ENCODE measurements around the gene RNASE8.
"Not testable (repeated sequence)": the region's sequence is repeated elsewhere in the genome, so short reads cannot be mapped to it uniquely, and the experiment has no call there.

Gene RNASE8

GRCh38 chr14:21030531-21030930 is 27.1 kb upstream of the RNASE8 start:
- DNase-seq = no peak

GRCh38 chr14:21032326-21033132 is 25.1 kb upstream of the RNASE8 start:
- DNase-seq = no peak

- no peak for DNase-seq
Measured at GRCh38 chr14:21033133-21033698, 24.4 kb upstream of the RNASE8 start.

DNA sequence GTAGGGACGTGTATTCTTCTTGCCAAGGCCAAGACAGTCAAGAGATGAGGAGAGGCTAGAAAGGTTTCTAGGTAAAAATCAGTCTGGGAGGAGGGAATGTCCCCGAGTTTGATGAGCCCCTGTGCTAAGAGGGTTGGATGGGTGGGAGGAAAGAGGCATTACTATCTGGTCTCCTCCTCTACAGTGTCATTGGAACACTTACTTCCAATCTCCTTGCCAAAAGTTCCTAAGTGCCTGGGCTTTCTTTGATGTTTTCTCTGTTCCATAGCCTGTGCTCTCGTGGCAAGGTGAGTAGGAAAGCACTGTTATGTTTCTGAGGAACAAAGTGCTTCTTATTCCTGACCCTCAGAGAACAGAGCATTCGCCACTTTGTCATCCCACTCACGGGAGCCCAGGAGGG is 22.9 kb upstream of the RNASE8 start, which contains the start of gene RNASE13:
Gene RNASE13, minus strand, starts transcription at position 101 of the 400 bp plus-strand sequence. CDS start 519 bp downstream, outside the sequence.
- no peak for DNase-seq

DNA sequence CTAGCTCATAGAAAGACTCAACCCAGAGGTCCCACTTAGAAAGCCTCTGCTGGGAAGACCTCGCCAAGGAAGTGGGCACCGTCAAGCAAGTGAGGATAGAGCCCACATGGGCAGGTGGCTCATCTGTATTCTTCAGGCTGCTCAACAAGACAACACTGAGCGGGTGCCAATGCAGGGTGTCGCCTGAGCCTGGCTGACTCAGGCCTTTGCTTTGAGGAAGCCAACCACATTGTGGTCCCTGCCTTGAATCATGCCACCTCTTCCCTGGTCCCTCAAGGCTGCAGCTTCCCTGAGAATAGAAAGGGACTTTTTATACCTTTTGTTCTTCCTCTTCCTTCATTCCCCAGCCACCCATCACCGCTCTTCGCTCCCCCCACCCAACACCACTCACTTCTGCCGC is 20.9 kb upstream of the RNASE8 start:
- no peak for DNase-seq

DNA sequence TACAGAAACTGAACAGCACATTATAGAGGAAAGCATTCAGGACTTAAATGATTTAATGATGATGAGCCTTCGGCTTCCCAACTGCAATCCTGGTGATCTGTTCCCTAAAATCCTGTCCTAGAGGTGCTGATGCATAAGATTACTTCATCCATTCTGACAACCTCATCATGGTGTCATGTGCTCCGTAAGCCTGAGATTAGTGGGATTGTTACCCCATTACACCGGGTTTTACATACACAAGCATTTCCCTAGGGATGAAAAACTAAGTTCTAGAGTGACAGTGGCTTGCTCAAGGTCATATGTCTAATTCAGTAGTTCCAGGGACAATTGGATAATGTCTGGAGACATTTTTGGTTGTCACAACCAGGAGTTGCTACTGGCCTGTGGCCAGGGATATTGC is 20.5 kb upstream of the RNASE8 start:
- no peak for DNase-seq

- DNase-seq = no peak
Measured at GRCh38 chr14:21038441-21039422, 18.9 kb upstream of the RNASE8 start.

- DNase-seq = no peak
Measured at GRCh38 chr14:21039585-21040369, 17.8 kb upstream of the RNASE8 start.

DNA sequence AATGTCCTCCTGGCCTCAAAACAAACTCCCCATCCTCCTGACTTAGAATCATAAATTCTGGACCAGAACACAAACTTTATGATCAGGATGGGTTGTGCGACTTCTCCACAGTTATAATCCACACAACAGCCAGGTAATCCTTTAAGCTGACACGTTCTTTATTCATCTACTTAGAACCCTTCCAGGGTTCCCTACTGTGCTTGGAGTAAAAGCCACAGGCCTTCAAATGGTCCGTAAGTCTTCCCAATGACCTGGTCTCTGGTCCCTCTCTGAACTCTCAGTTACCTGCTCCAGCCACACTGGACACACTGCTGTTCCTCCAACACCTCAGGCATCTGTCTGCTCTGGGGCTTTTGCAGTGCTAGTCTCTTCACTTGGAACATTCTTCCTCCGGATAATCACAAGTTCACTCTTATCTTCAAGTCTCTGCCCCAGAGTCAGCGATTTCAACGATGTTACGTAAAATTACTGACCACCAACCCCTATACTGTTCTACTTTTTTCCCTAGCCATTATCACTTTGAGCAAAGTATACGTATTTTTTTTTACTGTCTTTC is 17.2 kb upstream of the RNASE8 start:
- DNase-seq = no peak

DNA sequence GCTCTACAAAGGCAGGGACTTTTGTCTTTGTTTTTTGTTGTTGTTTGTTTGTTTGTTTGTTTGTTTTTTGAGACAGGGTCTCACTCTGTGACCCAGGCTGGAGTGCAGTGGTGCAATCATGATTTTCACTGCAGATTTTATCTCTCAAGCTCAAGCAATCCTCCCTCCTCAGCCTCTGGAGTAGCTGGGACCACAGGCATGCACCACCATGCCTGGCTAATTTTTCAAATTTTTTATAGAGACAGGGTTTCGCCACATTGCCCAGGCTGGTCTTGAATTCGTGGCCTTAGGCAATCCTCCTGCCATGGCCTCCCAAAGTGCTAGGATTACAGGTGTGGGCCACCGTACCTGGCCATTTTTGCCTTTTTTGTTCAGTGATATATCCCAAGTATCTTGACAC is 16.7 kb upstream of the RNASE8 start:
- not testable (repeated sequence) for DNase-seq

- no peak for DNase-seq
Measured at GRCh38 chr14:21041676-21042433, 15.8 kb upstream of the RNASE8 start, which contains the start of gene RNASE7. RNASE7 (plus strand) TSS chr14:21042362; CDS start chr14:21042993, 631 bp downstream.

GRCh38 chr14:21042918-21043317 is 14.7 kb upstream of the RNASE8 start:
- no peak for DNase-seq

- DNase-seq = no peak
Measured at GRCh38 chr14:21043387-21043973, 14.1 kb upstream of the RNASE8 start.

- DNase-seq = no peak
Measured at GRCh38 chr14:21043974-21044618, 13.5 kb upstream of the RNASE8 start.

DNA sequence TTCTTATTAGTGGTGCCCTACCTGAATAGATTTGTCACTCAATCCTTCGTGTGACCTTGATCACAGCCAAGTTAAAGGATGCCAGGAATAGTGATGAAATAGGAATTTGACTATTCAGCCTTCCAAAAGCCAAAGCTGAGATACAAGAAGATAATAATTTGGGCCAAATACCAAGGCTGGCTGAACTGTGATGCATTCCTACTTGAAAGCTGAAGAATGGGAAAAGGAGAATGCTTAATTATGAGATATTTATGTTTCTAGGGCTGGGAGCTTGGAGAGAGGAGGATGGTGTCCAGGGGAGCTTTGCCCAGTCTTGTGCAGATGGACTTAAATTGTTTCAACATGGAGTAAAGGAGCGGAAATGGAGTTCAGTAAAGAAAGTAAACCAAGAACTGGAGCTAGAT is 10.2 kb upstream of the RNASE8 start:
- DNase-seq = no peak

GRCh38 chr14:21048638-21049037 is 9.0 kb upstream of the RNASE8 start:
- DNase-seq = no peak

DNA sequence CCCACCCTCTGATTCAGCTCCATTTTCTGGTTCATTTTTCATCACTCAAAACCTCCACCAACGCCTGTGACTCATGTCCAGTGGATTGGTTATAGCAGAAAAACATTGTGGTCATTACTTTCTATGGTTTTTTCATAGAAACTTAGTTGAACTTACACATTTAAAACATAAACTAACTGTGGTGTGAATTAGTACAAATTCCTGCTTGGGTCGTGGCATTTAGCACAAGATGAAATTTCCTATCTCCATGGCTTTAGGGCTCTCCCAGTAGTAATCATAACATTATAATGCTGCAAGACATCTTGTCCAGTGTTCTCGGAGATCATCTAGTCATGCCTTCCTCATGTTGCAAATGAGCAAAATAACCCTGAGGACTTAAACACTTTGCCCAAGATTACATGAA is 8.3 kb upstream of the RNASE8 start:
- DNase-seq = no peak

GRCh38 chr14:21050597-21050996 is 7.0 kb upstream of the RNASE8 start:
- DNase-seq = no peak

DNA sequence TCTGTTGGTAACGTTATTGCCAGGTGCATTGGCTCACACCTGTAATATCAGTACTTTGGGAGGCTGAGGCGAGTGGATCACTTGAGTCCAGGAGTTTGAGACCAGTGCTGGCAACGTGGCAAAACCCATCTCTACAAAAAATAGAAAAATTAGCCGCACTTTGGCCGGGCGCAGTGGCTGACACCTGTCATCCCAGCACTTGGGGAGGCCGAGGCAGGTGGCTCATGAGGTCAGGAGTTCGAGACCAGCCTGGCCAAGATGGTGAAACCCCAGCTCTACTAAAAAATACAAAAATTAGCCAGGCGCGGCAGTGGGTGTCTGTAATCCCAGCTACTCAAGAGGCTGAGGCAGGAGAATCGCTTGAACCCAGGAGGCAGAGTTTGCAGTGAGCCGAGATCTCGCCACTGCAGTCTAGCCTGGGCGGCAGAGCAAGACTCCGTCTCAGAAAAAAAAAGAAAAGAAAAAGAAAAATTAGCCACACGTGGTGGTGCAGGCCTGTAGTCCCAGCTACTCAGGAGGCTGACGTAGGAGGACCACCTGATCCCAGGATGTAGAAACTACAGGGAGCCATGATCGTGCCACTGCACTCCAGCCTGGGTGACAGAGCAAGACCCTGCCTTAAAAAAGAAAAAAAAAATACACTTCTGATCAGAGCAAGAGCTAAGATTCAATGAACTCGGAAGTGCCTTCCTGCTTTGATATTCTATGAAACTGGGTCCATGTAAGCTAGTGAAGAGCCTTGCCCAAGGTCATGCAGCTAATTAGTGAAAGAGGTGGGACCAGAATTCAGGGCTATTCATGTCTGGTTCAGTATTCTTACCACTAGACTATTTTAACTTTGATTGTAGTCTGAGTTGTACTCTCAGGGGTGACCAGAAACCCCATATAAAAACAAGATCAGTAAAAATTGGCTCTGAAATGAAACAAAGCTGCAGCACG is 4.2 kb upstream of the RNASE8 start:
- DNase-seq = no peak
